GM06990 (cell line): ENCODE results near the gene MRGPRF.

ENCODE experiments used
- DNase-seq: peaks from one replicate; pipeline ENCODE4 v3.0.0-alpha.2; 2011; ENCODE audit not compliant: insufficient read length; ENCODE audit errors: extremely low read depth
- H3K27me3 ChIP-seq: replicated peaks from 2 replicates; pipeline ENCODE4 v1.6.0; 2011; ENCODE audit warnings: low read length; ENCODE audit not compliant: control insufficient read depth, insufficient read depth
- H3K36me3 ChIP-seq: 2 replicates; pipeline ENCODE4 v1.5.1; 2011; ENCODE audit warnings: low read length; ENCODE audit not compliant: control insufficient read depth, insufficient read depth
- H3K4me3 ChIP-seq: replicated peaks from 2 replicates; pipeline ENCODE4 v1.5.1; 2011; ENCODE audit warnings: low read depth, mild to moderate bottlenecking, control low read depth, low read length
- CTCF ChIP-seq: IDR thresholded peaks from 2 replicates; pipeline ENCODE4 v1.5.1; 2011; ENCODE audit warnings: low read length, control low read depth, mild to moderate bottlenecking, inconsistent platforms; ENCODE audit not compliant: insufficient read depth, poor library complexity, severe bottlenecking

The MRGPRF gene

GRCh38 chr11:68965901-68966853 is 46.9 kb downstream of the MRGPRF start:
- Histone ChIP-seq H3K27me3 (no peaks in the 10 kb centered on the region; the same call in 1 of the 2 replicates), H3K36me3 (no peaks in the 10 kb centered on the region), H3K4me3 (no peak overlapping the region)
- no peak for TF ChIP-seq CTCF
- no peak for DNase-seq

- TF ChIP-seq CTCF = no peak
- Histone ChIP-seq H3K27me3 (no peaks in the 10 kb centered on the region; the same call in 1 of the 2 replicates), H3K4me3 (no peak overlapping the region), H3K36me3 (no peaks in the 10 kb centered on the region)
- DNase-seq = no peak
Observed at GRCh38 chr11:68963779-68964178, 49.3 kb downstream of the MRGPRF start.

GRCh38 chr11:68962527-68963250 is 50.4 kb downstream of the MRGPRF start:
- no peak overlapping the region for H3K4me3 ChIP-seq
- no peaks in the 10 kb centered on the region for H3K36me3 ChIP-seq
- H3K27me3 ChIP-seq = no peaks in the 10 kb centered on the region; the same call in 1 of the 2 replicates
- no peak for DNase-seq
- TF ChIP-seq CTCF = no peak

- H3K27me3 ChIP-seq = no peaks in the 10 kb centered on the region; the same call in 1 of the 2 replicates
- no peak for DNase-seq
Observed at GRCh38 chr11:68961245-68961644, 51.8 kb downstream of the MRGPRF start.

More at GRCh38 chr11:68961245-68961644, 51.8 kb downstream of the MRGPRF start:
- TF ChIP-seq CTCF = no peak
- Histone ChIP-seq H3K36me3 (no peaks in the 10 kb centered on the region), H3K4me3 (no peak overlapping the region)
